PC-3 (cell line): ENCODE data around the gene KRTAP12-3.

Source experiments
- EZH2 ChIP-seq: fragments of 300-600 bp; sonication (generic); IDR thresholded peaks from one replicate; pipeline ENCODE4 v1.6.1; 2017; ENCODE audit warnings: antibody characterized with exemption, mild to moderate bottlenecking, low read length; ENCODE audit not compliant: unreplicated experiment
- TF ChIP-seq, protein P1 (sequence below): fragments of 300-600 bp; sonication (generic); conservative IDR thresholded peaks from 2 replicates; pipeline ENCODE4 v1.5.1; 2017; ENCODE audit warnings: antibody characterized with exemption, low read depth, mild to moderate bottlenecking, low read length

DNA sequence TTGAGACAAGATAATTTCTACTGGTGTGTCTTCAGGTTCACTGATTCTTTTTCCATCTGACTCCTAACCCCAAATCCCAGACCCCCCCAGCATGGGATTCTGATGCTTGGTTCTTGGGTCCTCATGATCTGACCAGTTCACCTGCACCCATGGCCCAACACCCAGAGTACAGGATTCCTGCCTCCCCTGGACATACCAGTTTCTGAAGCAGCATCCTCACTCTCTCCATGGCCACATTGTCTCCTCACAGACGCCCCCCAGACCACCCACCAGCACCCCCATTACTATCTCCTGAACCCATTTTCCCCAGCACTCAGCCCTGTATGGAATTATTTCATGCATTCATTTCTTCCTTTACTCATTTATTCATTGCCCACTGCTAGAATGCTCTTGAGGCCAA, 864 bp upstream of the KRTAP12-3 start:
- TF ChIP-seq, protein P1, sequence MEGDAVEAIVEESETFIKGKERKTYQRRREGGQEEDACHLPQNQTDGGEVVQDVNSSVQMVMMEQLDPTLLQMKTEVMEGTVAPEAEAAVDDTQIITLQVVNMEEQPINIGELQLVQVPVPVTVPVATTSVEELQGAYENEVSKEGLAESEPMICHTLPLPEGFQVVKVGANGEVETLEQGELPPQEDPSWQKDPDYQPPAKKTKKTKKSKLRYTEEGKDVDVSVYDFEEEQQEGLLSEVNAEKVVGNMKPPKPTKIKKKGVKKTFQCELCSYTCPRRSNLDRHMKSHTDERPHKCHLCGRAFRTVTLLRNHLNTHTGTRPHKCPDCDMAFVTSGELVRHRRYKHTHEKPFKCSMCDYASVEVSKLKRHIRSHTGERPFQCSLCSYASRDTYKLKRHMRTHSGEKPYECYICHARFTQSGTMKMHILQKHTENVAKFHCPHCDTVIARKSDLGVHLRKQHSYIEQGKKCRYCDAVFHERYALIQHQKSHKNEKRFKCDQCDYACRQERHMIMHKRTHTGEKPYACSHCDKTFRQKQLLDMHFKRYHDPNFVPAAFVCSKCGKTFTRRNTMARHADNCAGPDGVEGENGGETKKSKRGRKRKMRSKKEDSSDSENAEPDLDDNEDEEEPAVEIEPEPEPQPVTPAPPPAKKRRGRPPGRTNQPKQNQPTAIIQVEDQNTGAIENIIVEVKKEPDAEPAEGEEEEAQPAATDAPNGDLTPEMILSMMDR = no peak
- no peak for TF ChIP-seq EZH2
